ENCODE data around the gene MRPL32. TPM values are rescaled to one million over a fixed set of nuclear protein-coding genes. Genes with fewer than 3 reads are reported as not detected.

Gene MRPL32
- total RNA-seq, 1 experiment from 2014 or later, result 52.8 TPM

GRCh38 chr7:42914009-42914408 is 18.2 kb upstream of the MRPL32 start:
- H3K27ac ChIP-seq (ENCODE audit: low read length), result no peak overlapping the region
- ChIA-PET CTCF (no interaction called here), POLR2A (no interaction called here)
- TF ChIP-seq REST (IDR thresholded peaks at IDR 0.05; ENCODE audit: insufficient read depth in 1 of 2, low read depth in 2 of 2, low read length in 1 of 2), result no peak
- TF ChIP-seq SIN3A (IDR thresholded peaks at IDR 0.05; ENCODE audit: borderline replicate concordance, insufficient read depth, low read depth, low read length), result no peak
- TF ChIP-seq TCF7L2 (IDR thresholded peaks at IDR 0.05; ENCODE audit: low read depth, low read length), result no peak
- no peak for TF ChIP-seq POLR2AphosphoS5 (IDR thresholded peaks at IDR 0.05; ENCODE audit: low read depth, low read length)
- no peak for TF ChIP-seq CTCF (IDR thresholded peaks at IDR 0.05)
- DNase-seq (ENCODE audit: low read depth, low spot score), result no peak
- H3K4me1 ChIP-seq (ENCODE audit: control insufficient read depth, insufficient read depth, low read length), result peaks cover 10% of the 10 kb centered on the region
- H3K27me3 ChIP-seq (ENCODE audit: control insufficient read depth, insufficient read depth, low read length), result no peaks in the 10 kb centered on the region
- intact Hi-C loops (cut with micrococcal nuclease; ENCODE audit: unreplicated experiment) (no loop called here), in situ Hi-C loops (cut with HindIII; ENCODE audit: low pct_unique_long_range_greater_than_20kb, low sequenced_read_pairs) (no loop called here)
- H3K4me3 ChIP-seq (ENCODE audit: low read depth in 2 of 2, low read length in 2 of 2), result no peak overlapping the region
- no peaks in the 10 kb centered on the region for H3K9me3 ChIP-seq (ENCODE audit: control insufficient read depth, insufficient read depth, low read depth, low read length)
- H3K36me3 ChIP-seq (ENCODE audit: control insufficient read depth, insufficient read depth, low read length), result peaks cover 20% of the 10 kb centered on the region
- no peak for ATAC-seq
- no TSS peak for BruUV-seq (replicated peaks)

GRCh38 chr7:42914421-42915045 is 17.6 kb upstream of the MRPL32 start:
- Histone ChIP-seq H3K4me1 (ENCODE audit: control insufficient read depth, insufficient read depth, low read length) (peaks cover 10% of the 10 kb centered on the region), H3K27ac (ENCODE audit: low read length) (no peak overlapping the region), H3K36me3 (ENCODE audit: control insufficient read depth, insufficient read depth, low read length) (peaks cover 25% of the 10 kb centered on the region), H3K4me3 (ENCODE audit: low read depth in 2 of 2, low read length in 2 of 2) (no peak overlapping the region), H3K27me3 (ENCODE audit: control insufficient read depth, insufficient read depth, low read length) (no peaks in the 10 kb centered on the region), H3K9me3 (ENCODE audit: control insufficient read depth, insufficient read depth, low read depth, low read length) (no peaks in the 10 kb centered on the region)
- no TSS peak for BruUV-seq (replicated peaks)
- intact Hi-C loops (cut with micrococcal nuclease; ENCODE audit: unreplicated experiment), result no loop called here
- DNase-seq (ENCODE audit: low read depth, low spot score) (no peak), ATAC-seq (no peak)
- ChIA-PET CTCF (no interaction called here), POLR2A (no interaction called here)
- no peak for TF ChIP-seq POLR2AphosphoS5 (IDR thresholded peaks at IDR 0.05; ENCODE audit: low read depth, low read length)
- no peak for TF ChIP-seq REST (IDR thresholded peaks at IDR 0.05; ENCODE audit: insufficient read depth in 1 of 2, low read depth in 2 of 2, low read length in 1 of 2)
- no peak for TF ChIP-seq CTCF (IDR thresholded peaks at IDR 0.05)
- TF ChIP-seq TCF7L2 (IDR thresholded peaks at IDR 0.05; ENCODE audit: low read depth, low read length), result no peak
- TF ChIP-seq SIN3A (IDR thresholded peaks at IDR 0.05; ENCODE audit: borderline replicate concordance, insufficient read depth, low read depth, low read length), result no peak
- in situ Hi-C loops (cut with HindIII; ENCODE audit: low pct_unique_long_range_greater_than_20kb, low sequenced_read_pairs), result no loop called here
